Measurements from ENCODE around the gene MAB21L2. TPM values are rescaled to one million over a fixed set of nuclear protein-coding genes. Genes with fewer than 3 reads are reported as not detected.
"Not testable (repeated sequence)": the region's sequence is repeated elsewhere in the genome, so short reads cannot be mapped to it uniquely, and the experiment has no call there.

Gene MAB21L2
- polyA plus RNA-seq, 1 of the 3 experiments (the other 2 are of a cell fraction): 0.92 TPM

- POLR2A ChIA-PET: no interaction called here
- DNase-seq: no peak
- H3K79me2 ChIP-seq (ENCODE audit: insufficient read depth): no peaks in the 10 kb centered on the region; the same call in 1 of the 2 replicates
Measured at GRCh38 chr4:150562250-150562649, 19.7 kb upstream of the MAB21L2 start.

GRCh38 chr4:150562751-150563150 is 19.2 kb upstream of the MAB21L2 start:
- H3K4me1 ChIP-seq (ENCODE audit: control insufficient read depth in 1 of 2, insufficient read depth in 2 of 2, low read depth in 1 of 2, low read length in 1 of 2): no peaks in the 10 kb centered on the region

More at GRCh38 chr4:150562250-150562649, 19.7 kb upstream of the MAB21L2 start:
- 95% methylated on average over 2 of the region's 2 CpGs for WGBS (ENCODE audit: low lambda C conversion rate)
- Histone ChIP-seq H3K9me2 (no peaks in the 10 kb centered on the region), H2AFZ (ENCODE audit: low read depth) (no peak overlapping the region), H4K20me1 (ENCODE audit: insufficient read depth) (no peaks in the 10 kb centered on the region), H3F3A (replicated peaks; ENCODE audit: insufficient read depth) (peaks cover 2% of the 10 kb centered on the region), H3K4me2 (no peak overlapping the region), H3K36me3 (replicated peaks in 1 of 2; ENCODE audit: control insufficient read depth in 1 of 2, insufficient read depth in 2 of 2, low read length in 1 of 2) (no peaks in the 10 kb centered on the region), H3K27ac (ENCODE audit: low read depth in 2 of 2, low read length in 1 of 2) (no peak overlapping the region), H3K9ac (no peak overlapping the region), H3K27me3 (ENCODE audit: insufficient read depth) (no peaks in the 10 kb centered on the region), H3K9me3 (no peaks in the 10 kb centered on the region), H3K4me1 (ENCODE audit: control insufficient read depth in 1 of 2, insufficient read depth in 2 of 2, low read depth in 1 of 2, low read length in 1 of 2) (no peaks in the 10 kb centered on the region), H3K4me3 (ENCODE audit: low read depth in 2 of 2, low read length in 1 of 2) (no peak overlapping the region)
- CTCF ChIA-PET: no interaction called here
- no peak for TF ChIP-seq YY1 (IDR thresholded peaks at IDR 0.05; ENCODE audit: low read depth)
- TF ChIP-seq USF2 (IDR thresholded peaks at IDR 0.05; ENCODE audit: borderline replicate concordance, low read depth, low read length): no peak
- TF ChIP-seq SMC3 (IDR thresholded peaks at IDR 0.05; ENCODE audit: low read depth, low read length): no peak
- no peak for TF ChIP-seq TAF1 (IDR thresholded peaks at IDR 0.05; ENCODE audit: borderline replicate concordance, low read depth, low read length)
- no peak for TF ChIP-seq CHD2 (IDR thresholded peaks at IDR 0.05; ENCODE audit: low read length, partially characterized antibody)
- TF ChIP-seq MXI1 (IDR thresholded peaks at IDR 0.05; ENCODE audit: low read depth, low read length): no peak
- TF ChIP-seq IRF3 (IDR thresholded peaks at IDR 0.05; ENCODE audit: low read depth, low read length): no peak
- no peak for TF ChIP-seq FOSL2 (IDR thresholded peaks at IDR 0.05; ENCODE audit: borderline replicate concordance, low read depth)

GRCh38 chr4:150564967-150565366 is 17.0 kb upstream of the MAB21L2 start:
- POLR2A ChIA-PET; H2AFZ ChIP-seq (ENCODE audit: low read depth); H3K4me3 ChIP-seq (ENCODE audit: low read depth in 2 of 2, low read length in 1 of 2); H3K79me2 ChIP-seq (ENCODE audit: insufficient read depth); H3K36me3 ChIP-seq (replicated peaks in 1 of 2; ENCODE audit: control insufficient read depth in 1 of 2, insufficient read depth in 2 of 2, low read length in 1 of 2); H3K4me2 ChIP-seq; CTCF ChIA-PET; H3K4me1 ChIP-seq (ENCODE audit: control insufficient read depth in 1 of 2, insufficient read depth in 2 of 2, low read depth in 1 of 2, low read length in 1 of 2); H4K20me1 ChIP-seq (ENCODE audit: insufficient read depth); H3K9me2 ChIP-seq; H3K9ac ChIP-seq; DNase-seq; H3F3A ChIP-seq (replicated peaks; ENCODE audit: insufficient read depth); H3K27ac ChIP-seq (ENCODE audit: low read depth in 2 of 2, low read length in 1 of 2); H3K27me3 ChIP-seq (ENCODE audit: insufficient read depth); H3K9me3 ChIP-seq: not testable (repeated sequence)
- WGBS (ENCODE audit: low lambda C conversion rate): 100% methylated on average over 2 of the region's 2 CpGs

More at GRCh38 chr4:150562751-150563150, 19.2 kb upstream of the MAB21L2 start:
- DNase-seq: no peak
- Histone ChIP-seq H3K36me3 (replicated peaks in 1 of 2; ENCODE audit: control insufficient read depth in 1 of 2, insufficient read depth in 2 of 2, low read length in 1 of 2) (no peaks in the 10 kb centered on the region), H3K9me2 (no peaks in the 10 kb centered on the region), H3K9me3 (no peaks in the 10 kb centered on the region), H3K4me3 (ENCODE audit: low read depth in 2 of 2, low read length in 1 of 2) (no peak overlapping the region), H3K9ac (no peak overlapping the region), H3K27me3 (ENCODE audit: insufficient read depth) (no peaks in the 10 kb centered on the region), H3K4me2 (no peak overlapping the region), H3K79me2 (ENCODE audit: insufficient read depth) (no peaks in the 10 kb centered on the region; the same call in 1 of the 2 replicates), H3F3A (replicated peaks; ENCODE audit: insufficient read depth) (peaks cover 2% of the 10 kb centered on the region), H3K27ac (ENCODE audit: low read depth in 2 of 2, low read length in 1 of 2) (no peak overlapping the region), H2AFZ (ENCODE audit: low read depth) (no peak overlapping the region), H4K20me1 (ENCODE audit: insufficient read depth) (no peaks in the 10 kb centered on the region)
- no peak for TF ChIP-seq ELF1 (IDR thresholded peaks at IDR 0.05)
- no peak for TF ChIP-seq NFIC (IDR thresholded peaks at IDR 0.05; ENCODE audit: borderline replicate concordance)
- no peak for TF ChIP-seq REST (IDR thresholded peaks at IDR 0.05; ENCODE audit: low read depth, low read length)
- TF ChIP-seq RAD21 (IDR thresholded peaks at IDR 0.05; ENCODE audit: low read length): no peak
- no peak for TF ChIP-seq TEAD4 (IDR thresholded peaks at IDR 0.05; ENCODE audit: borderline replicate concordance, insufficient read depth)
- TF ChIP-seq MXI1 (IDR thresholded peaks at IDR 0.05; ENCODE audit: low read depth, low read length): no peak
- no peak for TF ChIP-seq SIN3A (IDR thresholded peaks at IDR 0.05; ENCODE audit: borderline replicate concordance, low read depth, low read length)
- TF ChIP-seq TAF1 (IDR thresholded peaks at IDR 0.05; ENCODE audit: borderline replicate concordance, low read depth, low read length): no peak
- TF ChIP-seq RCOR1 (IDR thresholded peaks at IDR 0.05; ENCODE audit: low read length): no peak
- TF ChIP-seq FOXJ3 (CRISPR knock-in tag; IDR thresholded peaks at IDR 0.05): no peak
- ChIA-PET CTCF (no interaction called here), POLR2A (no interaction called here)

Measured in SK-N-SH (cell line).